Activated CD8-positive, alpha-beta memory T cell treated with anti-CD3 and anti-CD28 coated beads for 1 hour (primary cell): Measurements from ENCODE around the gene BCAR3.

Source experiments
- DNase-seq, 2 donors: peaks; one replicate each; pipeline ENCODE4 v3.0.0-alpha.2; 2020; ENCODE audit warnings: low read depth in 1 of 2; ENCODE audit errors: extremely low read depth in 1 of 2

BCAR3 gene

DNA sequence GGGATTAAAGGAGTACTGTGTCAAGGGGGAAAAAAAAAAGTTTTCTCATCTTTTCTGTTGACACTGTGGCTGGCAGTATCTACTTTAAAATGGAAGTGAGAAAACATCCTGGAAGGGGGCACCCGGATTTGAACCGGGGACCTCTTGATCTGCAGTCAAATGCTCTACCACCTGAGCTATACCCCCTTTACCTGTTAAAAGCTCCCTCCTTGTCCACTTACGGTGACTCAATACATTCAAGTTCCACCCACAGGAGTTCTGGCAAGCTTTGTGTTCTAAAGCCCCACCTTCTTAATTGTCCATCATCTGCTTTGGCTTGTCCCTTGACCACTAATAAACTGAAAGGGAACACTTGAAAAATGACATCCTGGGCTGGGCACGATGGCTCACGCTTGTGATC, 165.5 kb downstream of the BCAR3 start:
- no peak for DNase-seq
